Left ventricle myocardium inferior (tissue), 1 donor: Measurements from ENCODE around the gene ZFP90. TPM values are rescaled to one million over a fixed set of nuclear protein-coding genes. Genes with fewer than 3 reads are reported as not detected.

ENCODE experiments used
- DNase-seq: peaks from one replicate; pipeline ENCODE4 v3.0.0-alpha.2; 2020
- H3K27ac ChIP-seq: fragments of 200-600 bp; replicated peaks from 2 replicates; pipeline ENCODE4 v1.8.0; 2021
- H3K27me3 ChIP-seq: fragments of 200-600 bp; 2 replicates; pipeline ENCODE4 v1.8.0; 2021; ENCODE audit warnings: low read depth
- H3K36me3 ChIP-seq: fragments of 200-600 bp; 2 replicates; pipeline ENCODE4 v1.8.0; 2021
- H3K4me1 ChIP-seq: fragments of 200-600 bp; 2 replicates; pipeline ENCODE4 v1.8.0; 2021
- H3K4me3 ChIP-seq: fragments of 200-600 bp; 2 replicates; pipeline ENCODE4 v1.8.0; 2021; ENCODE audit warnings: mild to moderate bottlenecking, moderate library complexity
- H3K9me3 ChIP-seq: fragments of 200-600 bp; replicated peaks from 2 replicates; pipeline ENCODE4 v1.8.0; 2021
- CTCF ChIP-seq: fragments of 200-600 bp; IDR thresholded peaks from 2 replicates; pipeline ENCODE4 v1.8.0; 2021; ENCODE audit warnings: antibody characterized with exemption, mild to moderate bottlenecking, borderline replicate concordance
- intact Hi-C: fragments of 100-400 bp; cut with micrococcal nuclease; formaldehyde crosslinking; loops from one replicate; pipeline ENCODE4 v1.11.0; 2022
- total RNA-seq: library from RNA; stranded (reverse); fragmentation: NEBNext Ultra II Directional; extraction: Animal tissue kit (Norgen Biotek cat#: 25700); gene quantifications from one replicate; pipeline ENCODE4 v1.2.1, GENCODE V29; 2021
- donor health status: DM: no; HTN: yes; CAD: no; lungs with severe emphysema.

The ZFP90 gene
- total RNA-seq, 1 donor from 2014 or later = 11.0 TPM

DNA sequence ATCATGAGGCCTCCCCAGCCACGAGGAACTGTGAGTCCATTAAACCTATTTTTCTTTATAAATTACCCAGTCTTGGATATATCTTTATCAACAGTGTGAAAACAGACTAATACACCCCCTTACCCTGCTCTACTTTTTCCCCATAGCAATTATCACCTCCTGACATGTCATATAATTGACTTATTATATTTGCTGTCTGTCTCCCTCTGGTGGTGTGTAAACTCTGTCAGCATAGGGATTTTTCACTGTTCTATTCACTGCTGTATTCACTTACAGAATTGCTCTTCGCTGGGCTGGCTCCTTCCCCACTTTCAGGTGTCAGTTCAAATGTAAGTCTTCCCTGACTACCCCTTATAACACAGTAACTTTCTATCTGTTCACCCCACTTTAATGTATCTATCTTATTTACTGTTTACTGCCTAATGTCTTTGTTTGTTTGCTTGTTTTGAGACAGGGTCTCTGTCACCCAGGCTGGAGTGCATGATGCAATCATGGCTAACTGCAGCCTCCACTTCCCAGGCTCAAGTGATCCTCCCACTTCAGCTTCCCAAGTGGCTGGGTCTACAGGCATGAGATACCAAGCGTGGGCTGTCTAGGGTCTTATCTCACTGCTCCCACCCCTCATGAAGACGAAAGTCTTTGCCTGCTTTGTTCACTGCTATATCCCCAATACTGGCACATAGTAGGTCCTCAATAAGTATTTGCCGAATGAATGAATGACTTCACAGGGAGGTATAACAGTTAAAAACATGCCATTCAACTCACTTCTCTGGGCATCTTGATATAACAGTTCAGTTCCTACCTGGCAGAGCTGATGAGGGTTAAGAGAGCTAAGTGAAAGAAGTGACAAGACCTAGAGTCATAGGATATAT lies 53.6 kb downstream of the ZFP90 start:
- no peak overlapping the region for H3K4me3 ChIP-seq
- H3K36me3 ChIP-seq = no peaks in the 10 kb centered on the region
- intact Hi-C loops = no loop called here
- peaks cover 4% of the 10 kb centered on the region for H3K27me3 ChIP-seq
- H3K27ac ChIP-seq = no peak overlapping the region
- peaks cover 14% of the 10 kb centered on the region for H3K9me3 ChIP-seq
- DNase-seq = no peak
- H3K4me1 ChIP-seq = no peaks in the 10 kb centered on the region
- TF ChIP-seq CTCF = peak; percentile 11

DNA sequence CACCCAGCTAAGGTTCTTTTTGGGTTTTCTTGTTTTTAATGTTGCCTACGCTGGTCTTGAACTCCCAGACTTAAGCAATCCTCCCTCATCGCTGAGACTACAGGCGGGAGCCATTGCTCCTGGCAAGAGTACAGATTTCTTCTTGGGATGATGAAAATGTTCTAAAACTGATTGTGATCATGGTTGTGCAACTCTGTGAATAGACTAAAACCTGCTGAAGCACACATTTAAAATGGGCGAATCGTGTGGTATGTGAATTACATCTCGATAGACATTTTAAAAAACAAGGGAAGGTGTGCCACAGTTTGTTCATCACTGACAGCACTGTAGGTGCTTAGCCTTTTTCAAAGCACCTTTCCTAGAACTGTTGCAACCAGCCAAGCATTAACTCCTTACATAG lies 57.2 kb downstream of the ZFP90 start:
- no peak for DNase-seq
- no peak for TF ChIP-seq CTCF
- Histone ChIP-seq H3K27ac (no peak overlapping the region), H3K4me3 (no peak overlapping the region), H3K4me1 (no peaks in the 10 kb centered on the region), H3K27me3 (no peaks in the 10 kb centered on the region), H3K36me3 (no peaks in the 10 kb centered on the region), H3K9me3 (peaks cover 7% of the 10 kb centered on the region)
- intact Hi-C loops = no loop called here

- no peak for DNase-seq
- no peak overlapping the region for H3K4me3 ChIP-seq
- TF ChIP-seq CTCF = no peak
- H3K27ac ChIP-seq = no peak overlapping the region
- H3K27me3 ChIP-seq = no peaks in the 10 kb centered on the region
- H3K36me3 ChIP-seq = no peaks in the 10 kb centered on the region
- H3K4me1 ChIP-seq = no peaks in the 10 kb centered on the region
- intact Hi-C loops = no loop called here
- H3K9me3 ChIP-seq = peaks cover 8% of the 10 kb centered on the region
Observed at GRCh38 chr16:68599586-68599985, 60.5 kb downstream of the ZFP90 start.

DNA sequence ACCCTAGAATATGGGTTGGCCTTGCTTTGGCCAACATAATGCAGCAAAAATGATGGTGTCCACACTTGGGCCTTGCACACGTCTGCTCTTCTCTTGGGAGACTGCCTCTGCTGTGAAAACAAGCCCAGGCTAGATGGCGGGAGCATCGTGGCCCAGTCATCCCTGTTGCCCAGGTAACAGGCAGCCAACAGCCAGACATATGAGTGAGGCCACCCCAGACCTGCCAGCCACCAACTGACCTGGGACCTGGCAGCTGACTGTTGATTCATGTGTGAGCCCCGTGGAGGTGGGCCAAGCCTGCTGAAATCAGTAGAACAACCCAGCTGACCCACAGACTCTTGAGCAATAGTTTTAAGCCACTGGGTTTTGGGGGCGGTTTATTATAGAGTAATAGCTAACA lies 66.7 kb downstream of the ZFP90 start:
- Histone ChIP-seq H3K36me3 (no peaks in the 10 kb centered on the region), H3K27me3 (no peaks in the 10 kb centered on the region), H3K4me3 (no peak overlapping the region), H3K4me1 (no peaks in the 10 kb centered on the region), H3K9me3 (peaks cover 8% of the 10 kb centered on the region), H3K27ac (no peak overlapping the region)
- intact Hi-C loops = no loop called here
- no peak for DNase-seq
- no peak for TF ChIP-seq CTCF

GRCh38 chr16:68607443-68607842 lies 68.4 kb downstream of the ZFP90 start:
- no peak overlapping the region for H3K4me3 ChIP-seq
- TF ChIP-seq CTCF = no peak
- intact Hi-C loops = no loop called here
- no peak for DNase-seq
- no peaks in the 10 kb centered on the region for H3K27me3 ChIP-seq
- H3K36me3 ChIP-seq = no peaks in the 10 kb centered on the region
- peaks cover 8% of the 10 kb centered on the region for H3K9me3 ChIP-seq
- no peak overlapping the region for H3K27ac ChIP-seq
- no peaks in the 10 kb centered on the region for H3K4me1 ChIP-seq
